GM04503 (cell line): ENCODE data around the gene RRP1.
"Not testable (repeated sequence)": the region's sequence is repeated elsewhere in the genome, so short reads cannot be mapped to it uniquely, and the experiment has no call there.

Experiments
- DNase-seq: peaks from one replicate; pipeline ENCODE4 v3.0.0-alpha.2; 2012; ENCODE audit warnings: low read depth

The RRP1 gene

GRCh38 chr21:43817157-43818086 is 28.0 kb downstream of the RRP1 start:
- DNase-seq = no peak

- DNase-seq = no peak
These were observed 29.3 kb downstream of the RRP1 start for GRCh38 chr21:43818685-43819084.

- DNase-seq = no peak
These were observed 30.4 kb downstream of the RRP1 start for GRCh38 chr21:43819511-43820405.

- no peak for DNase-seq
These were observed 31.1 kb downstream of the RRP1 start for GRCh38 chr21:43820466-43820865.

- not testable (repeated sequence) for DNase-seq
These were observed 32.8 kb downstream of the RRP1 start for GRCh38 chr21:43822166-43822565.

GRCh38 chr21:43822741-43823140 is 33.4 kb downstream of the RRP1 start:
- DNase-seq = not testable (repeated sequence)

GRCh38 chr21:43824333-43825241 is 35.2 kb downstream of the RRP1 start:
- DNase-seq = no peak

- no peak for DNase-seq
These were observed 36.0 kb downstream of the RRP1 start for GRCh38 chr21:43825242-43825935.

GRCh38 chr21:43825936-43826622 is 36.7 kb downstream of the RRP1 start:
- no peak for DNase-seq

GRCh38 chr21:43826623-43826974 is 37.2 kb downstream of the RRP1 start:
- DNase-seq = no peak

- DNase-seq = no peak
These were observed 37.7 kb downstream of the RRP1 start for GRCh38 chr21:43827015-43827611.

- DNase-seq = no peak
These were observed 39.8 kb downstream of the RRP1 start for GRCh38 chr21:43829161-43829560.

GRCh38 chr21:43829575-43830119 is 40.3 kb downstream of the RRP1 start:
- no peak for DNase-seq

- DNase-seq = no peak
These were observed 42.8 kb downstream of the RRP1 start for GRCh38 chr21:43832158-43832550.

- no peak for DNase-seq
These were observed 43.3 kb downstream of the RRP1 start for GRCh38 chr21:43832648-43833047.

GRCh38 chr21:43834146-43834905 is 44.9 kb downstream of the RRP1 start:
- DNase-seq = no peak

- no peak for DNase-seq
These were observed 45.7 kb downstream of the RRP1 start for GRCh38 chr21:43835050-43835449.

- no peak for DNase-seq
These were observed 46.5 kb downstream of the RRP1 start for GRCh38 chr21:43835861-43836260.

GRCh38 chr21:43836616-43837015 is 47.2 kb downstream of the RRP1 start:
- no peak for DNase-seq
